ENCODE results near the gene SPATA32.

SPATA32 gene

DNA sequence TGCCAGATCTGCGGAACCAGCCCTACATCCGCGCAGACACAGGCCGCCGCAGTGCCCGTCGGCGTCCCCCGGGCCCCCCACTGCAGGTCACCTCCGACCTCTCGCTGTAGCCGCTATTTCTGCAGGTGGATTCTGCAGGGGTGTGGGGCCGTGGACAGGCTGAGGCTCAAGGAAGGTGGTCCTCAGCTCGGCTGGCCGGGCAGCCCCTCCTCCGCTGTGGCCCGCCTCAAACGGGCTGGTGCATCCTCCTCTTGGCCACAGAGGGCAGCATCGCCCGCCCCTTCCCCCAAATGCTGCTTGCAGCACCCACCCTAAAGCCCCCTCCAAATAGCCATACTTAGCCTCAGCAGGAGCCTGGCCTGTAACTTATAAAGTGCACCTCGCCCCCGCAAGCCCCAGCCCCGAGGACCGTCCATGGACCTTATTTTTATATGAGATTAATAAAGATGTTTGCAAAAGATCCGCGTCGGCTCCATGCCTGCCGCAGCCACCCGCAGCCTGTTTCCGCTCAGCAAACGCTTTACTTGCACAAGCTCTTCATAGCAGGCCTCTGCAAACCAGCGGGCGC is 14.9 kb downstream of the SPATA32 start:
- H3K27ac ChIP-seq (ENCODE audit: low read length), result no peak overlapping the region
- no peaks in the 10 kb centered on the region for H3K27me3 ChIP-seq (ENCODE audit: insufficient read depth, low read length, poor library complexity)
- no peak overlapping the region for H3K9ac ChIP-seq (ENCODE audit: low read depth, low read length)
- H3K4me1 ChIP-seq (ENCODE audit: insufficient read depth, low read length), result no peaks in the 10 kb centered on the region
- H3K4me2 ChIP-seq (ENCODE audit: insufficient read depth, low read length), result no peak overlapping the region
- H3K9me3 ChIP-seq (ENCODE audit: insufficient read depth, low read length, severe bottlenecking), result no peaks in the 10 kb centered on the region
- no peak overlapping the region for H3K4me3 ChIP-seq (ENCODE audit: low read depth in 1 of 2, low read length in 2 of 2)
- peaks cover 63% of the 10 kb centered on the region for H3K36me3 ChIP-seq (ENCODE audit: insufficient read depth, low read length)
- DNase-seq (no peak), ATAC-seq (ENCODE audit: insufficient read depth, low read depth) (no peak)
- peaks cover 20% of the 10 kb centered on the region for H4K20me1 ChIP-seq (ENCODE audit: insufficient read depth, low read length)
- H3K79me2 ChIP-seq (ENCODE audit: insufficient read depth, low read length), result no peaks in the 10 kb centered on the region
- TF ChIP-seq, protein P1, sequence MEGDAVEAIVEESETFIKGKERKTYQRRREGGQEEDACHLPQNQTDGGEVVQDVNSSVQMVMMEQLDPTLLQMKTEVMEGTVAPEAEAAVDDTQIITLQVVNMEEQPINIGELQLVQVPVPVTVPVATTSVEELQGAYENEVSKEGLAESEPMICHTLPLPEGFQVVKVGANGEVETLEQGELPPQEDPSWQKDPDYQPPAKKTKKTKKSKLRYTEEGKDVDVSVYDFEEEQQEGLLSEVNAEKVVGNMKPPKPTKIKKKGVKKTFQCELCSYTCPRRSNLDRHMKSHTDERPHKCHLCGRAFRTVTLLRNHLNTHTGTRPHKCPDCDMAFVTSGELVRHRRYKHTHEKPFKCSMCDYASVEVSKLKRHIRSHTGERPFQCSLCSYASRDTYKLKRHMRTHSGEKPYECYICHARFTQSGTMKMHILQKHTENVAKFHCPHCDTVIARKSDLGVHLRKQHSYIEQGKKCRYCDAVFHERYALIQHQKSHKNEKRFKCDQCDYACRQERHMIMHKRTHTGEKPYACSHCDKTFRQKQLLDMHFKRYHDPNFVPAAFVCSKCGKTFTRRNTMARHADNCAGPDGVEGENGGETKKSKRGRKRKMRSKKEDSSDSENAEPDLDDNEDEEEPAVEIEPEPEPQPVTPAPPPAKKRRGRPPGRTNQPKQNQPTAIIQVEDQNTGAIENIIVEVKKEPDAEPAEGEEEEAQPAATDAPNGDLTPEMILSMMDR (IDR thresholded peaks at IDR 0.05; ENCODE audit: borderline replicate concordance, extremely low read depth, low read length, poor library complexity, severe bottlenecking), result peak; percentile 13
- no peak for TF ChIP-seq EZH2 (IDR thresholded peaks at IDR 0.05; ENCODE audit: borderline replicate concordance, low read depth, low read length, severe bottlenecking)
- no peak overlapping the region for H2AFZ ChIP-seq (ENCODE audit: low read depth, low read length)

DNA sequence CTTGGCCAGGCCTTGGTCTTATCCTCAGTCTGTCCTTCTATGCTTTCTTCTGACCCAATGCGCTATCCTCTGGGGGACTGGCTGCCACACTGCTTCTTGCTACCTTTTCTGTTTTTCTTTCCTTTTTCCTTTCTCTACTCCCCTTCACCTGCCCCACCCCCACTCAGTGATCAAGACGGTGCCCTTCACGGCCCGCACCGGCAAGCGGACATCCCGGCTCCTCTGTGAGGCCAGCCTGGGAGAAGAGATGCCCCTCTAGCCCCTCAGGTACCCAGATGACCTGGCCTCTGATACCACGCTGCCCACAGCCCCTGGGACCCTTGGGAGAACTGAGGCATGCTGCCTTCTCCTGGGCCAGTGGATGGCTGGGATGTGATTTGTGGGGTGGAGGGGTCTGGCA is 15.6 kb downstream of the SPATA32 start:
- Histone ChIP-seq H3K4me3 (ENCODE audit: low read depth in 1 of 2, low read length in 2 of 2) (no peak overlapping the region), H4K20me1 (ENCODE audit: insufficient read depth, low read length) (peaks cover 20% of the 10 kb centered on the region), H3K9me3 (ENCODE audit: insufficient read depth, low read length, severe bottlenecking) (no peaks in the 10 kb centered on the region), H3K4me2 (ENCODE audit: insufficient read depth, low read length) (no peak overlapping the region), H3K4me1 (ENCODE audit: insufficient read depth, low read length) (no peaks in the 10 kb centered on the region), H3K27me3 (ENCODE audit: insufficient read depth, low read length, poor library complexity) (no peaks in the 10 kb centered on the region), H2AFZ (ENCODE audit: low read depth, low read length) (no peak overlapping the region), H3K36me3 (ENCODE audit: insufficient read depth, low read length) (peaks cover 66% of the 10 kb centered on the region), H3K9ac (ENCODE audit: low read depth, low read length) (no peak overlapping the region), H3K79me2 (ENCODE audit: insufficient read depth, low read length) (no peaks in the 10 kb centered on the region), H3K27ac (ENCODE audit: low read length) (no peak overlapping the region)
- DNase-seq, result no peak
- ATAC-seq (ENCODE audit: insufficient read depth, low read depth), result no peak
- TF ChIP-seq, protein P1 (IDR thresholded peaks at IDR 0.05; ENCODE audit: borderline replicate concordance, extremely low read depth, low read length, poor library complexity, severe bottlenecking), result no peak
- TF ChIP-seq EZH2 (IDR thresholded peaks at IDR 0.05; ENCODE audit: borderline replicate concordance, low read depth, low read length, severe bottlenecking), result no peak

DNA sequence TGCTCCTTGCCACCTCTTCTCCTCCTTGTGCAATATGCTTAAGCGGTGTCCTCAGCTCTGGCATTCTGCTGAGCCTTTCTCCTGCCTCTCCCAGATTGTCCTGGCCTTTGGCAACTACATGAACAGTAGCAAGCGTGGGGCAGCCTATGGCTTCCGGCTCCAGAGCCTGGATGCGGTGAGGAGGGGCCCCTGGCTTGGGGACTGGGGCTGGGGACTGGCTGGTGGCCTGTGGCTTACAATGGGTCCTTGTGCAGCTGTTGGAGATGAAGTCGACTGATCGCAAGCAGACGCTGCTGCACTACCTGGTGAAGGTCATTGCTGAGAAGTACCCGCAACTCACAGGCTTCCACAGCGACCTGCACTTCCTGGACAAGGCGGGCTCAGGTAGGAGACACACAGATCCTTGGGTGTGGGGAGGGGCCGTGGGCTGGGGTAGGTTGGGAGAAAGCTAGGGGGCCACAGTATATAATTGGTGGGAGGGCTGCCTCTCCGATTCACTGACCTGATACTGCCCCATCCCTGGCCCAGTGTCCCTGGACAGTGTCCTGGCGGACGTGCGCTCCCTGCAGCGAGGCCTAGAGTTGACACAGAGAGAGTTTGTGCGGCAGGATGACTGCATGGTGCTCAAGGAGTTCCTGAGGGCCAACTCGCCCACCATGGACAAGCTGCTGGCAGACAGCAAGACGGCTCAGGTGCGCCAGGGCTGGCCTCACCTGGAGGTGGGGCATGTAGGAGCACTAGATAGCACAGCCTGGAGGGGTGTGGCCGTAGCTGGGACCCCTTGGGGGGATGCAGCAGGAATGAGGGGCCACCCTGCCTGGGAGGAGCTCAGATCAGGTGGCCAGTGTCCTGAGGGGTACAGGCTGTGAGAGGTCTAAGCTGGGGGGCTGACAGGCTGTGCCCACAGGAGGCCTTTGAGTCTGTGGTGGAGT is 16.9 kb downstream of the SPATA32 start:
- Histone ChIP-seq H3K36me3 (ENCODE audit: insufficient read depth, low read length) (peaks cover 80% of the 10 kb centered on the region), H4K20me1 (ENCODE audit: insufficient read depth, low read length) (peaks cover 20% of the 10 kb centered on the region), H2AFZ (ENCODE audit: low read depth, low read length) (no peak overlapping the region), H3K27me3 (ENCODE audit: insufficient read depth, low read length, poor library complexity) (no peaks in the 10 kb centered on the region), H3K4me2 (ENCODE audit: insufficient read depth, low read length) (no peak overlapping the region), H3K4me1 (ENCODE audit: insufficient read depth, low read length) (no peaks in the 10 kb centered on the region), H3K9me3 (ENCODE audit: insufficient read depth, low read length, severe bottlenecking) (no peaks in the 10 kb centered on the region), H3K27ac (ENCODE audit: low read length) (no peak overlapping the region), H3K4me3 (ENCODE audit: low read depth in 1 of 2, low read length in 2 of 2) (no peak overlapping the region), H3K9ac (ENCODE audit: low read depth, low read length) (no peak overlapping the region), H3K79me2 (ENCODE audit: insufficient read depth, low read length) (no peaks in the 10 kb centered on the region)
- ATAC-seq (ENCODE audit: insufficient read depth, low read depth), result no peak
- TF ChIP-seq, protein P1 (IDR thresholded peaks at IDR 0.05; ENCODE audit: borderline replicate concordance, extremely low read depth, low read length, poor library complexity, severe bottlenecking), result no peak
- TF ChIP-seq EZH2 (IDR thresholded peaks at IDR 0.05; ENCODE audit: borderline replicate concordance, low read depth, low read length, severe bottlenecking), result no peak
- no peak for DNase-seq

Measured in DND-41 (cell line).